ENCODE measurements around the gene PALB2.

Gene PALB2

GRCh38 chr16:23578101-23578830 lies 62.8 kb downstream of the PALB2 start:
- no peak for TF ChIP-seq ZFX (IDR thresholded peaks at IDR 0.05; ENCODE audit: borderline replicate concordance)
- TF ChIP-seq CTCF (IDR thresholded peaks at IDR 0.05), result no peak
- no peak overlapping the region for H3K27ac ChIP-seq

- no peak for TF ChIP-seq CTCF (IDR thresholded peaks at IDR 0.05)
- TF ChIP-seq ZFX (IDR thresholded peaks at IDR 0.05; ENCODE audit: borderline replicate concordance), result no peak
- H3K27ac ChIP-seq, result no peak overlapping the region
Observed at GRCh38 chr16:23577493-23577892, 63.6 kb downstream of the PALB2 start.

- H3K27ac ChIP-seq, result no peak overlapping the region
- TF ChIP-seq ZFX (IDR thresholded peaks at IDR 0.05; ENCODE audit: borderline replicate concordance), result no peak
- no peak for TF ChIP-seq CTCF (IDR thresholded peaks at IDR 0.05)
Observed at GRCh38 chr16:23575834-23576233, 65.3 kb downstream of the PALB2 start.

- TF ChIP-seq ZFX (IDR thresholded peaks at IDR 0.05; ENCODE audit: borderline replicate concordance) (no peak), CTCF (IDR thresholded peaks at IDR 0.05) (no peak)
- H3K27ac ChIP-seq, result no peak overlapping the region
Observed at GRCh38 chr16:23573817-23574216, 67.3 kb downstream of the PALB2 start.

GRCh38 chr16:23572394-23572793 lies 68.7 kb downstream of the PALB2 start:
- no peak for TF ChIP-seq CTCF (IDR thresholded peaks at IDR 0.05)
- no peak for TF ChIP-seq ZFX (IDR thresholded peaks at IDR 0.05; ENCODE audit: borderline replicate concordance)
- no peak overlapping the region for H3K27ac ChIP-seq

GRCh38 chr16:23571895-23572294 lies 69.2 kb downstream of the PALB2 start:
- H3K27ac ChIP-seq, result no peak overlapping the region
- no peak for TF ChIP-seq CTCF (IDR thresholded peaks at IDR 0.05)
- no peak for TF ChIP-seq ZFX (IDR thresholded peaks at IDR 0.05; ENCODE audit: borderline replicate concordance)

- no peak overlapping the region for H3K27ac ChIP-seq
- no peak for TF ChIP-seq ZFX (IDR thresholded peaks at IDR 0.05; ENCODE audit: borderline replicate concordance)
- TF ChIP-seq CTCF (IDR thresholded peaks at IDR 0.05), result no peak
Observed at GRCh38 chr16:23570992-23571632, 70.0 kb downstream of the PALB2 start.
